Omental fat pad (tissue), 4 donors: Measurements from ENCODE around the gene SERBP1. TPM values are rescaled to one million over a fixed set of nuclear protein-coding genes. Genes with fewer than 3 reads are reported as not detected.
"Not testable (repeated sequence)": the region's sequence is repeated elsewhere in the genome, so short reads cannot be mapped to it uniquely, and the experiment has no call there.

Experiments used
- ATAC-seq: fragments of 150-250 bp; one replicate; pipeline ENCODE4 v1.9.1; 2016; ENCODE audit warnings: mild to moderate bottlenecking, moderate library complexity; ENCODE audit not compliant: low FRiP score
- DNase-seq: peaks from one replicate; pipeline ENCODE4 v3.0.0-alpha.2; 2019; ENCODE audit warnings: low spot score
- CTCF ChIP-seq, 3 donors: fragments of 450-650 bp; IDR thresholded peaks; one replicate each; pipeline ENCODE4 v1.5.1; 2016 to 2017; ENCODE audit warnings: antibody characterized with exemption in 3 of 3, mild to moderate bottlenecking in 3 of 3, moderate library complexity in 2 of 3
- total RNA-seq, 4 donors: library from RNA; depleted of rRNA; stranded (reverse); fragments of >200 nt; gene quantifications; one replicate each; pipeline ENCODE4 v1.1.0, GENCODE V29; 2016

Gene SERBP1
- total RNA-seq, 4 donors from 2014 or later = 199 to 340 (median 217) TPM

GRCh38 chr1:67427465-67427864 is 2.7 kb downstream of the SERBP1 start:
- TF ChIP-seq CTCF (IDR thresholded peaks at IDR 0.05) = no peak
- ATAC-seq = no peak
- no peak for DNase-seq

- ATAC-seq (no peak), DNase-seq (no peak)
- no peak for TF ChIP-seq CTCF (IDR thresholded peaks at IDR 0.05)
Observed at GRCh38 chr1:67420835-67421492, 9.2 kb downstream of the SERBP1 start.

GRCh38 chr1:67418839-67419586 is 11.2 kb downstream of the SERBP1 start:
- DNase-seq (no peak), ATAC-seq (no peak)
- no peak for TF ChIP-seq CTCF (IDR thresholded peaks at IDR 0.05)

GRCh38 chr1:67417733-67418132 is 12.5 kb downstream of the SERBP1 start:
- not testable (repeated sequence) for DNase-seq, ATAC-seq

- no peak for TF ChIP-seq CTCF (IDR thresholded peaks at IDR 0.05)
- DNase-seq = no peak
- ATAC-seq = no peak
Observed at GRCh38 chr1:67415041-67415440, 15.2 kb downstream of the SERBP1 start.

GRCh38 chr1:67414574-67414973 is 15.6 kb downstream of the SERBP1 start:
- ATAC-seq (no peak), DNase-seq (no peak)

GRCh38 chr1:67413101-67413500 is 17.1 kb downstream of the SERBP1 start:
- not testable (repeated sequence) for ATAC-seq, DNase-seq

More at GRCh38 chr1:67414574-67414973, 15.6 kb downstream of the SERBP1 start:
- TF ChIP-seq CTCF (IDR thresholded peaks at IDR 0.05) = no peak

- DNase-seq (no peak), ATAC-seq (no peak)
- no peak for TF ChIP-seq CTCF (IDR thresholded peaks at IDR 0.05)
Observed at GRCh38 chr1:67408148-67408547, 22.1 kb downstream of the SERBP1 start.
